ENCODE measurements around the gene CALML3.

GRCh38 chr10:5545778-5546710, 21.3 kb downstream of the CALML3 start:
- TF ChIP-seq CEBPB (IDR thresholded peaks at IDR 0.05) (no peak), TAF1 (IDR thresholded peaks at IDR 0.05; ENCODE audit: low read depth) (no peak), RAD21 (IDR thresholded peaks at IDR 0.05; ENCODE audit: low read depth) (no peak), EP300 (IDR thresholded peaks at IDR 0.05; ENCODE audit: borderline replicate concordance) (no peak), NFIC (IDR thresholded peaks at IDR 0.05) (no peak), MAX (IDR thresholded peaks at IDR 0.05) (no peak), FOXM1 (IDR thresholded peaks at IDR 0.05; ENCODE audit: borderline replicate concordance, low read depth) (no peak), USF1 (IDR thresholded peaks at IDR 0.05) (no peak), REST (IDR thresholded peaks at IDR 0.05; ENCODE audit: low read depth) (no peak)

Measured in Ishikawa (cell line).